Sigmoid colon (tissue), 7 donors: ENCODE results near the gene SLC35G2. TPM values are rescaled to one million over a fixed set of nuclear protein-coding genes. Genes with fewer than 3 reads are reported as not detected.
A peak's percentile ranks its signal among the peaks of the same experiment; 100 is the strongest.

Experiments
- DNase-seq: peaks from one replicate; pipeline ENCODE4 v3.0.0-alpha.2; 2019
- H3K27ac ChIP-seq, 4 donors: fragments of 200-600 bp; sonication (generic); one replicate each; pipeline ENCODE4 v1.5.1; 2016 to 2019; ENCODE audit warnings: mild to moderate bottlenecking in 1 of 4
- H3K27me3 ChIP-seq, 3 donors: fragments of 200-600 bp; sonication (generic); one replicate each; pipeline ENCODE4 v1.5.1; 2019; ENCODE audit warnings: mild to moderate bottlenecking in 1 of 3
- H3K36me3 ChIP-seq, 4 donors: fragments of 200-600 bp; sonication (generic); one replicate each; pipeline ENCODE4 v1.5.1; 2016 to 2019
- H3K4me1 ChIP-seq, 4 donors: fragments of 200-600 bp; sonication (generic); one replicate each; pipeline ENCODE4 v1.5.1; 2017 to 2019
- H3K4me3 ChIP-seq, 4 donors: fragments of 200-600 bp; sonication (generic); one replicate each; pipeline ENCODE4 v1.5.1; 2017 to 2019; ENCODE audit warnings: mild to moderate bottlenecking in 2 of 4, moderate library complexity in 1 of 4
- H3K9me3 ChIP-seq, 4 donors: fragments of 200-600 bp in 3 of 4; sonication (generic) in 3 of 4; one replicate each; pipeline versions ENCODE4 v1.5.1 to v1.6.1; 2013 to 2019
- CTCF ChIP-seq, 4 experiments: fragments of 450-650 bp in 3 of 4; fragments of 200-600 bp in 1 of 4; IDR thresholded peaks; one replicate each; pipeline ENCODE4 v1.5.1; 2016 to 2019; ENCODE audit warnings: antibody characterized with exemption in 4 of 4, mild to moderate bottlenecking in 3 of 4, moderate library complexity in 2 of 4
- EP300 ChIP-seq, 4 donors: sonication (generic); formaldehyde crosslinking; IDR thresholded peaks; one replicate each; pipeline ENCODE4 v1.6.1; 2017; ENCODE audit warnings: antibody characterized with exemption in 4 of 4
- POLR2A ChIP-seq, 2 donors: fragments of 450-650 bp; IDR thresholded peaks; one replicate each; pipeline ENCODE4 v1.6.1; 2016; ENCODE audit warnings: antibody characterized with exemption in 2 of 2, mild to moderate bottlenecking in 2 of 2, moderate library complexity in 2 of 2
- POLR2AphosphoS5 ChIP-seq, 4 donors: sonication (generic); formaldehyde crosslinking; IDR thresholded peaks; one replicate each; pipeline ENCODE4 v1.6.1; 2017; ENCODE audit warnings: antibody characterized with exemption in 4 of 4
- WGBS, 2 donors: extraction: QIAGEN DNeasy Blood & Tissue Kit; methylation state at CpG; one replicate each; pipeline ENCODE4 v1.1.7; 2013; 5-methylcytosine and 5-hydroxymethylcytosine counted together
- intact Hi-C: fragments of 100-400 bp; cut with DNase I; formaldehyde crosslinking; loops from one replicate; pipeline ENCODE4 v1.15.1; 2023
- polyA plus RNA-seq, 3 donors: library from polyadenylated mRNA; stranded (reverse); fragments of 200-250 nt; gene quantifications; one replicate each; pipeline ENCODE4 v1.2.3, GENCODE V29; 2013
- total RNA-seq, 4 donors: library from RNA; depleted of rRNA; stranded (reverse); fragments of >200 nt; gene quantifications; one replicate each; pipeline ENCODE4 v1.1.0, GENCODE V29; 2016
- donor health status: healthy with polysubstance abuse.
- donor health status: Bipolar disorder and iron deficiency.
- donor health status: healthy.

SLC35G2 gene
- total and polyA plus RNA-seq, 7 donors: 0.69 to 8.0 (median 3.4) TPM

- intact Hi-C loops: loop anchor here (5.0 kb wide), 1 partner anchor 75 kb away; the partner anchor contains the start of gene NCK1
- no peak overlapping the region for H3K4me3 ChIP-seq
- DNase-seq: no peak
These were observed 31.6 kb upstream of the SLC35G2 start for GRCh38 chr3:136787349-136787748.

DNA sequence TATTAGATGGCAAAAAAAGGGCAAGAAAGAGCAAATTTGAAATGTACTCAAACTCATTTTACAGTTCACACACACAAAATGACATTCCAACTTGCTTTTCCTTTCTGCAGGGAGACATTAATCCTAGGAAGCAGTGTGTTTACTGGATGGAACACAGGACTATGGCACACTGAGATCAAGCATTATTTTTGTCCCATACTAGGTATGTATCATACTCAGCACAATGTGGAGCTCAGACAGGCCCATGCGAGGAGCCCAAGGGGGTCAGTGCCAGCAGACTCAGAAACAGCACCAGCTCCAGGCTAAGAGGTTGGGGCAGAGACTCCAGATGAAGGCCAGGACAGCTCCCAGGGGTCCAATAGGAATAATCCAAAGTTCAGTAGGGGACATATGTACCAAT, 30.8 kb upstream of the SLC35G2 start:
- H3K27me3 ChIP-seq: no peaks in the 10 kb centered on the region
- peaks cover 0 to 30% (median 27%) of the 10 kb centered on the region in 4 donors for H3K4me1 ChIP-seq
- no peak for DNase-seq
- WGBS, 2 donors: 96 to 99% methylated on average over 1 of the region's 1 CpG
- H3K4me3 ChIP-seq: no peak overlapping the region
- no peak for TF ChIP-seq POLR2A (IDR thresholded peaks at IDR 0.05)
- no peak for TF ChIP-seq POLR2AphosphoS5 (IDR thresholded peaks at IDR 0.05)
- TF ChIP-seq CTCF (IDR thresholded peaks at IDR 0.05): no peak
- TF ChIP-seq EP300 (IDR thresholded peaks at IDR 0.05): no peak
- intact Hi-C loops: loop anchor here (5.0 kb wide), 1 partner anchor 74 kb away; the partner anchor contains the start of gene NCK1
- H3K9me3 ChIP-seq: no peaks in the 10 kb centered on the region
- no peaks in the 10 kb centered on the region for H3K36me3 ChIP-seq
- peak overlapping the region in 2 of 4 donors; percentile 66 to 76 for H3K27ac ChIP-seq

More at GRCh38 chr3:136787349-136787748, 31.6 kb upstream of the SLC35G2 start:
- no peaks in the 10 kb centered on the region for H3K9me3 ChIP-seq
- peaks cover 0 to 31% (median 27%) of the 10 kb centered on the region in 4 donors for H3K4me1 ChIP-seq
- no peak for TF ChIP-seq EP300 (IDR thresholded peaks at IDR 0.05)
- no peak for TF ChIP-seq POLR2A (IDR thresholded peaks at IDR 0.05)
- TF ChIP-seq CTCF (IDR thresholded peaks at IDR 0.05): no peak
- no peak for TF ChIP-seq POLR2AphosphoS5 (IDR thresholded peaks at IDR 0.05)
- H3K27ac ChIP-seq: peak overlapping the region; percentile 64 to 76 (median 66)
- H3K36me3 ChIP-seq: no peaks in the 10 kb centered on the region
- 37 to 44% methylated on average over 2 of the region's 2 CpGs for WGBS, 2 donors
- no peaks in the 10 kb centered on the region for H3K27me3 ChIP-seq

GRCh38 chr3:136789976-136790375, 28.9 kb upstream of the SLC35G2 start:
- no peak overlapping the region for H3K27ac ChIP-seq
- TF ChIP-seq POLR2AphosphoS5 (IDR thresholded peaks at IDR 0.05): no peak
- TF ChIP-seq EP300 (IDR thresholded peaks at IDR 0.05): no peak
- TF ChIP-seq POLR2A (IDR thresholded peaks at IDR 0.05): no peak
- TF ChIP-seq CTCF (IDR thresholded peaks at IDR 0.05): no peak
- no peak overlapping the region for H3K4me3 ChIP-seq
- H3K27me3 ChIP-seq: no peaks in the 10 kb centered on the region
- H3K9me3 ChIP-seq: no peaks in the 10 kb centered on the region
- WGBS, 2 donors: 88 to 89% methylated on average over 1 of the region's 1 CpG
- DNase-seq: no peak
- no peaks in the 10 kb centered on the region for H3K36me3 ChIP-seq
- H3K4me1 ChIP-seq: peaks cover 0 to 25% (median 22%) of the 10 kb centered on the region in 4 donors
- intact Hi-C loops: loop anchor here (5.0 kb wide), 1 partner anchor 72 kb away; the partner anchor contains the start of gene NCK1

DNA sequence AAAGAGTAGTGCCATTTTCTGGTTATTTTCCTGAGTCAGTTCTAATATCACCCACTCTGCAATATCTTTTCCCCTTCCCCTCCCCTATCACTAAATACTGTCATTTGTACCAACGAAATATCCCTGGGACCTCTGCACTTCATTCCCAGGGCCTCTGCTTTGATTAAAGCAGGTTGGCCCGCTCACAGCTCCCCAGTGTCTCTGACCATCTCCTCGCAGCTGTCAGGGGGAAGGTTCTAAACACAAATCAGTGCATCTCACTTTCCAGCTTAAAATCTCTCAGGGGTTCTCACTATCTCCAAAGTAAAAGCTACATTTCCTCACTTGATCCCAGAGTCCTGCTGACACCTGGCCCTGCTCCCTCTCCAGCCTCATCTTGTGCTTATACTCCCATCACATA, 28.1 kb upstream of the SLC35G2 start:
- DNase-seq: no peak
- TF ChIP-seq EP300 (IDR thresholded peaks at IDR 0.05) (no peak), POLR2AphosphoS5 (IDR thresholded peaks at IDR 0.05) (no peak), POLR2A (IDR thresholded peaks at IDR 0.05) (no peak), CTCF (IDR thresholded peaks at IDR 0.05) (no peak)
- Histone ChIP-seq H3K4me3 (no peak overlapping the region), H3K27ac (no peak overlapping the region), H3K36me3 (no peaks in the 10 kb centered on the region), H3K4me1 (peaks cover 0 to 23% (median 21%) of the 10 kb centered on the region in 4 donors), H3K9me3 (no peaks in the 10 kb centered on the region), H3K27me3 (no peaks in the 10 kb centered on the region)
- intact Hi-C loops: no loop called here
- WGBS, 2 donors: 83 to 91% methylated on average over 3 of the region's 3 CpGs
